ENCODE measurements around the gene CPT1C. TPM values are rescaled to one million over a fixed set of nuclear protein-coding genes. Genes with fewer than 3 reads are reported as not detected.

The CPT1C gene
- 0.73 TPM for total RNA-seq

- peaks cover 21% of the 10 kb centered on the region for H3K27me3 ChIP-seq (ENCODE audit: insufficient read depth, low read length)
- H3K4me1 ChIP-seq (ENCODE audit: insufficient read depth, low read length), result peaks cover 29% of the 10 kb centered on the region
- H3K4me3 ChIP-seq (ENCODE audit: low read length), result no peak within 1 kb of the TSS
- H3K9me3 ChIP-seq (ENCODE audit: low read depth, low read length), result no peaks in the 10 kb centered on the region
Observed at GRCh38 chr19:49690656-49691242, at the start of gene CPT1C. Gene CPT1C, plus strand, starts transcription at chr19:49691116. Its CDS starts 1,137 bp downstream, at chr19:49692253.

- H3K4me3 ChIP-seq (ENCODE audit: low read length), result peak within 1 kb of the TSS; percentile 90
- H3K4me1 ChIP-seq (ENCODE audit: insufficient read depth, low read length), result peaks cover 53% of the 10 kb centered on the region
- H3K27me3 ChIP-seq (ENCODE audit: insufficient read depth, low read length), result no peaks in the 10 kb centered on the region
Observed at GRCh38 chr19:49641688-49642491, 49.0 kb upstream of the CPT1C start, which contains the start of gene SCAF1. Gene SCAF1, plus strand, starts transcription at chr19:49642209. Its CDS starts 2,818 bp downstream, at chr19:49645027.

GRCh38 chr19:49642492-49643035 is 48.4 kb upstream of the CPT1C start:
- peak overlapping the region; percentile 90 for H3K4me3 ChIP-seq (ENCODE audit: low read length)
- no peaks in the 10 kb centered on the region for H3K27me3 ChIP-seq (ENCODE audit: insufficient read depth, low read length)
- H3K4me1 ChIP-seq (ENCODE audit: insufficient read depth, low read length), result peaks cover 53% of the 10 kb centered on the region
- H3K9me3 ChIP-seq (ENCODE audit: low read depth, low read length), result no peaks in the 10 kb centered on the region

More at GRCh38 chr19:49641688-49642491, 49.0 kb upstream of the CPT1C start, which contains the start of gene SCAF1:
- H3K9me3 ChIP-seq (ENCODE audit: low read depth, low read length), result no peaks in the 10 kb centered on the region

GRCh38 chr19:49643466-49643865 is 47.5 kb upstream of the CPT1C start:
- Histone ChIP-seq H3K9me3 (ENCODE audit: low read depth, low read length) (no peaks in the 10 kb centered on the region), H3K4me3 (ENCODE audit: low read length) (no peak overlapping the region), H3K27me3 (ENCODE audit: insufficient read depth, low read length) (no peaks in the 10 kb centered on the region), H3K4me1 (ENCODE audit: insufficient read depth, low read length) (peaks cover 44% of the 10 kb centered on the region)

- no peaks in the 10 kb centered on the region for H3K9me3 ChIP-seq (ENCODE audit: low read depth, low read length)
- no peak overlapping the region for H3K4me3 ChIP-seq (ENCODE audit: low read length)
- peaks cover 31% of the 10 kb centered on the region for H3K4me1 ChIP-seq (ENCODE audit: insufficient read depth, low read length)
- H3K27me3 ChIP-seq (ENCODE audit: insufficient read depth, low read length), result no peaks in the 10 kb centered on the region
Observed at GRCh38 chr19:49645592-49645991, 45.3 kb upstream of the CPT1C start.

GRCh38 chr19:49645995-49646394 is 44.9 kb upstream of the CPT1C start:
- Histone ChIP-seq H3K4me3 (ENCODE audit: low read length) (no peak overlapping the region), H3K9me3 (ENCODE audit: low read depth, low read length) (no peaks in the 10 kb centered on the region), H3K27me3 (ENCODE audit: insufficient read depth, low read length) (no peaks in the 10 kb centered on the region), H3K4me1 (ENCODE audit: insufficient read depth, low read length) (peaks cover 27% of the 10 kb centered on the region)

- H3K4me3 ChIP-seq (ENCODE audit: low read length), result no peak overlapping the region
- no peaks in the 10 kb centered on the region for H3K27me3 ChIP-seq (ENCODE audit: insufficient read depth, low read length)
- H3K9me3 ChIP-seq (ENCODE audit: low read depth, low read length), result no peaks in the 10 kb centered on the region
- peaks cover 21% of the 10 kb centered on the region for H3K4me1 ChIP-seq (ENCODE audit: insufficient read depth, low read length)
Observed at GRCh38 chr19:49646586-49646985, 44.3 kb upstream of the CPT1C start.

GRCh38 chr19:49651029-49651819 is 39.7 kb upstream of the CPT1C start:
- H3K9me3 ChIP-seq (ENCODE audit: low read depth, low read length), result no peaks in the 10 kb centered on the region
- H3K4me3 ChIP-seq (ENCODE audit: low read length), result no peak overlapping the region
- H3K27me3 ChIP-seq (ENCODE audit: insufficient read depth, low read length), result no peaks in the 10 kb centered on the region
- H3K4me1 ChIP-seq (ENCODE audit: insufficient read depth, low read length), result no peaks in the 10 kb centered on the region

- Histone ChIP-seq H3K4me1 (ENCODE audit: insufficient read depth, low read length) (no peaks in the 10 kb centered on the region), H3K9me3 (ENCODE audit: low read depth, low read length) (no peaks in the 10 kb centered on the region), H3K4me3 (ENCODE audit: low read length) (no peak overlapping the region), H3K27me3 (ENCODE audit: insufficient read depth, low read length) (no peaks in the 10 kb centered on the region)
Observed at GRCh38 chr19:49651820-49652550, 38.9 kb upstream of the CPT1C start.

- no peaks in the 10 kb centered on the region for H3K27me3 ChIP-seq (ENCODE audit: insufficient read depth, low read length)
- H3K4me1 ChIP-seq (ENCODE audit: insufficient read depth, low read length), result no peaks in the 10 kb centered on the region
- H3K9me3 ChIP-seq (ENCODE audit: low read depth, low read length), result no peaks in the 10 kb centered on the region
- no peak overlapping the region for H3K4me3 ChIP-seq (ENCODE audit: low read length)
Observed at GRCh38 chr19:49652551-49653465, 38.1 kb upstream of the CPT1C start.

- H3K4me3 ChIP-seq (ENCODE audit: low read length), result no peak overlapping the region
- H3K27me3 ChIP-seq (ENCODE audit: insufficient read depth, low read length), result no peaks in the 10 kb centered on the region
- H3K4me1 ChIP-seq (ENCODE audit: insufficient read depth, low read length), result no peaks in the 10 kb centered on the region
- no peaks in the 10 kb centered on the region for H3K9me3 ChIP-seq (ENCODE audit: low read depth, low read length)
Observed at GRCh38 chr19:49653466-49653806, 37.5 kb upstream of the CPT1C start.

- no peaks in the 10 kb centered on the region for H3K4me1 ChIP-seq (ENCODE audit: insufficient read depth, low read length)
Observed at GRCh38 chr19:49654581-49654980, 36.3 kb upstream of the CPT1C start.

GRCh38 chr19:49655570-49656455 is 35.1 kb upstream of the CPT1C start:
- Histone ChIP-seq H3K27me3 (ENCODE audit: insufficient read depth, low read length) (no peaks in the 10 kb centered on the region), H3K4me1 (ENCODE audit: insufficient read depth, low read length) (no peaks in the 10 kb centered on the region), H3K4me3 (ENCODE audit: low read length) (no peak overlapping the region), H3K9me3 (ENCODE audit: low read depth, low read length) (no peaks in the 10 kb centered on the region)

More at GRCh38 chr19:49654581-49654980, 36.3 kb upstream of the CPT1C start:
- no peaks in the 10 kb centered on the region for H3K27me3 ChIP-seq (ENCODE audit: insufficient read depth, low read length)
- H3K9me3 ChIP-seq (ENCODE audit: low read depth, low read length), result no peaks in the 10 kb centered on the region
- no peak overlapping the region for H3K4me3 ChIP-seq (ENCODE audit: low read length)

Measured in mononuclear cell (primary cell).